GM12891 (cell line): ENCODE data around the gene GRWD1.
A peak's percentile ranks its signal among the peaks of the same experiment; 100 is the strongest.

Experiments
- DNase-seq: peaks from one replicate; pipeline ENCODE4 v3.0.0; 2011; ENCODE audit warnings: low spot score; ENCODE audit not compliant: insufficient read length
- FAIRE-seq: peaks from 2 replicates; lab custom pipeline; 2011; peaks lifted over from hg19 to GRCh38; lab: Jason Lieb, UNC
- PAX5 ChIP-seq: IDR thresholded peaks from 2 replicates; pipeline ENCODE4 v1.6.1; 2011; ENCODE audit warnings: low read length, moderate library complexity, mild to moderate bottlenecking; ENCODE audit not compliant: insufficient read depth, severe bottlenecking
- POLR2A ChIP-seq: IDR thresholded peaks from 2 replicates; pipeline ENCODE4 v1.6.1; 2011; ENCODE audit warnings: low read depth, low read length, control low read depth
- POLR2AphosphoS5 ChIP-seq: IDR thresholded peaks from 2 replicates; pipeline ENCODE4 v1.6.1; 2011; ENCODE audit warnings: low read depth, low read length, control low read depth
- POU2F2 ChIP-seq: IDR thresholded peaks from 2 replicates; pipeline ENCODE4 v1.6.1; 2011; ENCODE audit warnings: low read depth, mild to moderate bottlenecking, control low read depth, low read length, moderate library complexity
- SPI1 ChIP-seq: IDR thresholded peaks from 2 replicates; pipeline ENCODE4 v1.6.1; 2011; ENCODE audit warnings: low read depth, low read length, control low read depth
- TAF1 ChIP-seq: IDR thresholded peaks from 2 replicates; pipeline ENCODE4 v1.6.1; 2011; ENCODE audit warnings: low read depth, low read length, control low read depth

The GRWD1 gene

DNA sequence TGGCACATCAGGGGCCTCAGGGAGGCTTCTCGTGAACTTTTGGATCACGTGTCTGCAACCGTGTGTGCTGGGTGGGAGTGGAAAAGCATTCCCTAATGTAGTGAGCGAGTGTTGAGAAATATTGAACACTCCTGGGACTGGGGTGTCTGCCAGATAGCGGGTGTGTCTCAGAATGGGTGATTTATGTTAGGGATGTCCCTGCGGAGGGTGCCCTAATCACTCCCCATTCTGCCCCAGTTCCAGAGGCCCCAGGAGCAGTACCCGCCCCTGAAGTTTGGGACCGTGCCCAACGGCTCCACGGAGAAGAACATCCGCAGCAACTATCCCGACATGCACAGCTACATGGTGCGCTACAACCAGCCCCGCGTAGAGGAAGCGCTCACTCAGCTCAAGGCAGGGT, 24.2 kb upstream of the GRWD1 start:
- DNase-seq (no peak), FAIRE-seq (no peak)
- TF ChIP-seq TAF1 (no peak), PAX5 (no peak), SPI1 (no peak), POU2F2 (no peak), POLR2AphosphoS5 (no peak), POLR2A (no peak)

DNA sequence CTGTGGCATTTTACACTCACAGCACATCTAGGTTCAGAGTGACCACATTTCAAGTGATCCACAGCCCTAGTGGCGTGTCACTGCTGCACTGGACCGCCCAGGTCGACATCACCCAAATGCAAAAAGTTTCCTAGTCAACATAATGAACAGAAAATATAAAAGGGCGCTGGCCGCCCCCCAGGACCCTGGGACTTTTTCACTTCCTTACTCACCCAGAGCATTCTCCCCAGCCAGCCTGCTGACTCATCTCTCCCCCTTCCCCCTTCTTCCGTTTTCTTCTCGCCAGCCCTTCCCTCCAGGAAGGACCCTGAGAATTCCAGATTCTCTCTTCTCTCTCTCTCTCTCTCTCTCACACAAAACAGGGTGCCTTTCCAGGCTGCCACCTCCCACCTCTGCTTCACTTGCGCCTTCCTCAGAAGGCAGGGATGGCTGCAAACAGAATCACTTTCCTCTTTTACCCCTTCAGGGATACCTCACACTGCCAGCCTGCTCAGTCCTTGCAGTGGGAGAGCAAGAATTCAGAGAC, 21.0 kb upstream of the GRWD1 start:
- no peak for DNase-seq
- no peak for FAIRE-seq
- TF ChIP-seq PAX5: no peak
- TF ChIP-seq SPI1: peak; percentile 88

DNA sequence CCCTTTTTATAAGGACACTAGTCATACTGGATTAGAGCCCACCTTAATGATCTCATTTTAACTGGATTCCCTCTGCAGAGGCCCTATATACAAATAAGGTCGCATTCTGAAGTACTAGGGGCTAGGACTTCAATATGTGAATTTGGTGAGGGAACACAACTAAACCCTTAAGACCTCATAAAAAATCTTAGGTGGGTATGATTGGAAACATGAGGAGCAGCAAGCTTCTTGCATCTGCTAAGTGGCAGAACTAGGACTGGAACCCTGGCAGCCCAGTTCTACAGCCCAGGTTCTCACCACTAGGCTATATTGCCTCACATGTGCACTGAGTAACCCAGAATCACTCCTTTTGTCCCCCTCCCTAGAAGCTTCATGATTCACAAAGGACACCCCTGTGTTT, 17.1 kb upstream of the GRWD1 start:
- FAIRE-seq (no peak), DNase-seq (no peak)
- no peak for TF ChIP-seq POU2F2

DNA sequence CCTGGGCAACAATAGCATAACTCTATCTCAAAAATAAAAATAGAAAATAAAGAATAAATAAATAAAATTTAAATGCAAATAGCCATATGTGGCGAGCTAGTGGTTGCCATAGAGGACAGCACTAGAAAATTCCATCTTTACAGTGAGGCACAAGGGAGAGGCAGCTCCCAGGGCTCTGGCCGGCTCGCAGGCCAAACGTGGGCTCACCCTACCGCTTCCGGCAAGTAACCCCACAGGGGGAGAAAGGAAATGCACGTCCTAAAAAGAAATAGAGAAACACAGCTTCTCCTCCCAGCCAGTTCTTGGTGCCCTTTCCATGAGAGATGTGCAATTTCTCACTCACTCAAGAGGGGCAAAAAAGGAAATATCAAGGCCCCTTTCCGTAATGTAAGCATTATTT, 12.4 kb upstream of the GRWD1 start:
- TF ChIP-seq TAF1: no peak
- no peak for TF ChIP-seq PAX5
- TF ChIP-seq POLR2A: no peak
- TF ChIP-seq POLR2AphosphoS5: no peak
- TF ChIP-seq SPI1: no peak
- no peak for TF ChIP-seq POU2F2
- DNase-seq: no peak
- FAIRE-seq: no peak

DNA sequence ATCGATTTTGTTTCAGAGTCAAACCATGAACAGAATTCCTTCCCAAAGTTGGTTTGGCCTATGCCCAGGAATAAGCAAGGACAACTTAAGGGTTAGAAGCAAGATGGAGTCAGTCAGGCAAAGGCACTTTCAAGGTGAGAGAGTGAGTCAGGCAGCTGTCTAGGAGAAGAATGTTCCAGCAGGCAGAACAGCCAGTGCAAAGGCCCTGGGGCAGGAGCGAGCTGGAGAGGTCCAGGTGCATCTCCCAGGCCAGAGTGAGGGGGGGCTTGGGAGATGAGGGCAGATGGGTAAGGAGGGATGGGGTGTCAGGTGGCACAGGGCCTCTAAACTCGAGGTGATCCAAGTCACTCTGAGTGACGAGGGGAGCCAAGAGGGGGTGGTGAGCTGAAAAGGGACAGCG, 9.2 kb upstream of the GRWD1 start:
- no peak for TF ChIP-seq POU2F2
- TF ChIP-seq PAX5: no peak
- DNase-seq: no peak
- FAIRE-seq: no peak

DNA sequence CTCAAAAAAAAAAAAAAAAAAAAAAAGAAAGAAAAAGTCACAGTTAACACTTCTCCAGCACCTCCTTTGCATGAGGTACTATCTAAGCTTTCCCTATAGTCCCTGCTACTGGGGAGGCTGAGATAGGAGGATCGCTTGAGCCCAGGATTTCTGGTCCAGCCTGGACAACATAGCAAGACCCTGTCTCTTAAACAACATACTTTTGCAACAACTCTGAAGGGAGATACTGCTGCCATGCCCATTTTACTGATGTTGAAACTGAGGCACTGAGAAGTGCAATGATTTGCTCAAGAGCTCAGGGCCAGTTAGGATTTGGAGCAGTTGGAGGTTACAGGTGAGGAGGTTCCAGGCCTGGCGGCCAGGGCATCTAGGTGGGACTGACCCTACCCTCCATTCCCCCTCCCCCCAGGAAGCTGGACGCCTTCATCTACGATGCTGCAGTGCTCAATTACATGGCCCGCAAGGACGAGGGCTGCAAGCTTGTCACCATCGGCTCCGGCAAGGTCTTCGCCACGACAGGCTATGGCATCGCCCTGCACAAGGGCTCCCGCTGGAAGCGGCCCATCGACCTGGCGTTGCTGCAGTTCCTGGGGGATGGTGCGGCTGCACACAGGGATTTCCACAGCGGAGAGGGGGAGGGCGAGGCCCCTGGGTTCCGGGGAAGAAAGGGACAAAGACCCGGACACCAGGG, 4.3 kb upstream of the GRWD1 start:
- TF ChIP-seq TAF1 (no peak), POU2F2 (no peak), POLR2AphosphoS5 (no peak), SPI1 (no peak), PAX5 (no peak), POLR2A (no peak)
- DNase-seq (no peak), FAIRE-seq (no peak)

DNA sequence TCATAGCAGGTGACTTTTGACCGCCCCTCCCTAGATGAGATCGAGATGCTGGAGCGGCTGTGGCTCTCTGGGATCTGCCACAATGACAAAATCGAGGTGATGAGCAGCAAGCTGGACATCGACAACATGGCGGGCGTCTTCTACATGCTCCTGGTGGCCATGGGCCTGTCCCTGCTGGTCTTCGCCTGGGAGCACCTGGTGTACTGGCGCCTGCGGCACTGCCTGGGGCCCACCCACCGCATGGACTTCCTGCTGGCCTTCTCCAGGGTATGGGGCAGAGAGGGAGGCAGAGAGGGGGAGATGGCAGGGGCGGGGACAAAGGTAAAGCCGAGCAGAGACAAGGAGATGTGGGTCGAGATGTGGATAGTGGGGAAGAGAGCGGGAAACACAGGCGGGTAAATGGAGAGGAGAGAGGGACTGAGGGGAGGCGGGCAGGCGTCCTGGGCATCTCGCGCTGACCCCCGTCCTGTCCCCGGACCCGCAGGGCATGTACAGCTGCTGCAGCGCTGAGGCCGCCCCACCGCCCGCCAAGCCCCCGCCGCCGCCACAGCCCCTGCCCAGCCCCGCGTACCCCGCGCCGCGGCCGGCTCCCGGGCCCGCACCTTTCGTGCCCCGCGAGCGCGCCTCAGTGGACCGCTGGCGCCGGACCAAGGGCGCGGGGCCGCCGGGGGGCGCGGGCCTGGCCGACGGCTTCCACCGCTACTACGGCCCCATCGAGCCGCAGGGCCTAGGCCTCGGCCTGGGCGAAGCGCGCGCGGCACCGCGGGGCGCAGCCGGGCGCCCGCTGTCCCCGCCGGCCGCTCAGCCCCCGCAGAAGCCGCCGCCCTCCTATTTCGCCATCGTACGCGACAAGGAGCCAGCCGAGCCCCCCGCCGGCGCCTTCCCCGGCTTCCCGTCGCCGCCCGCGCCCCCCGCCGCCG, 3.4 kb upstream of the GRWD1 start:
- FAIRE-seq (no peak), DNase-seq (no peak)
- TF ChIP-seq POLR2A: no peak
- TF ChIP-seq POU2F2: no peak
- TF ChIP-seq POLR2AphosphoS5: no peak
- no peak for TF ChIP-seq PAX5
- no peak for TF ChIP-seq SPI1
- no peak for TF ChIP-seq TAF1

DNA sequence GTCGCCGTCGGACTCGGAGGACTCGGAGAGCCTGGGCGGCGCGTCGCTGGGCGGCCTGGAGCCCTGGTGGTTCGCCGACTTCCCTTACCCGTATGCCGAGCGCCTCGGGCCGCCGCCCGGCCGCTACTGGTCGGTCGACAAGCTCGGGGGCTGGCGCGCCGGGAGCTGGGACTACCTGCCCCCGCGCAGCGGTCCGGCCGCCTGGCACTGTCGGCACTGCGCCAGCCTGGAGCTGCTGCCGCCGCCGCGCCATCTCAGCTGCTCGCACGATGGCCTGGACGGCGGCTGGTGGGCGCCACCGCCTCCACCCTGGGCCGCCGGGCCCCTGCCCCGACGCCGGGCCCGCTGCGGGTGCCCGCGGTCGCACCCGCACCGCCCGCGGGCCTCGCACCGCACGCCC, 2.5 kb upstream of the GRWD1 start:
- no peak for DNase-seq
- TF ChIP-seq SPI1 (no peak), PAX5 (no peak), POLR2AphosphoS5 (no peak), TAF1 (no peak), POU2F2 (no peak), POLR2A (no peak)
- no peak for FAIRE-seq

DNA sequence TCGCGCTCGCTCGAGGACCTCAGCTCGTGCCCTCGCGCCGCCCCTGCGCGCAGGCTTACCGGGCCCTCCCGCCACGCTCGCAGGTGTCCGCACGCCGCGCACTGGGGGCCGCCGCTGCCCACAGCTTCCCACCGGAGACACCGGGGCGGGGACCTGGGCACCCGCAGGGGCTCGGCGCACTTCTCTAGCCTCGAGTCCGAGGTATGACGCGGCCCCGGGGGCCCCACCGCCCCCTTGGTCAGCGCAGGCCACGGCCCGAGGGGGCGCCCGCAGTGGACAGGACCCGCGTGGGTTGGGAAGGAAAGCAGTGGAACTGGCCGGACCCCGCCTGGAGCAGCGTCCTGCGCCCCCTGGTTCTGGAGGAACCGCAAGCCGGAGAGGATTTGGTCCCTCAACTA, 2.1 kb upstream of the GRWD1 start:
- FAIRE-seq (no peak), DNase-seq (no peak)
- TF ChIP-seq POU2F2 (no peak), TAF1 (no peak), SPI1 (no peak), POLR2A (no peak)
